ENCODE data around the gene CABCOCO1. TPM values are rescaled to one million over a fixed set of nuclear protein-coding genes. Genes with fewer than 3 reads are reported as not detected.

CABCOCO1 gene
- polyA plus RNA-seq, 1 experiment: 2.4 TPM

GRCh38 chr10:61784354-61785133, 121.8 kb downstream of the CABCOCO1 start:
- no peak for DNase-seq (ENCODE audit: low read depth)
- ChIA-PET CTCF (interaction anchor here (0.6 kb wide), 1 partner anchor 514 kb away, joined by 3 read pairs; no protein-coding TSS in a partner anchor), POLR2A (no interaction called here)
- H3K27me3 ChIP-seq (ENCODE audit: control insufficient read depth, insufficient read depth, low read length): no peaks in the 10 kb centered on the region
- no peak overlapping the region for H3K4me3 ChIP-seq (ENCODE audit: low read depth, low read length)
- no peak for TF ChIP-seq CTCF (IDR thresholded peaks at IDR 0.05; ENCODE audit: insufficient read depth, low read depth, low read length)
- no peaks in the 10 kb centered on the region for H3K36me3 ChIP-seq (ENCODE audit: control insufficient read depth, insufficient read depth, low read length)

- TF ChIP-seq CTCF (IDR thresholded peaks at IDR 0.05; ENCODE audit: insufficient read depth, low read depth, low read length): no peak
- no peaks in the 10 kb centered on the region for H3K27me3 ChIP-seq (ENCODE audit: control insufficient read depth, insufficient read depth, low read length)
- H3K4me3 ChIP-seq (ENCODE audit: low read depth, low read length): no peak overlapping the region
- no peak for DNase-seq (ENCODE audit: low read depth)
- CTCF ChIA-PET: interaction anchor here (1.1 kb wide), 1 partner anchor 16 kb away, joined by 4 read pairs; no protein-coding TSS in a partner anchor
- POLR2A ChIA-PET: no interaction called here
- H3K36me3 ChIP-seq (ENCODE audit: control insufficient read depth, insufficient read depth, low read length): no peaks in the 10 kb centered on the region
Measured at GRCh38 chr10:61785473-61786105, 122.9 kb downstream of the CABCOCO1 start.

GRCh38 chr10:61786728-61787127, 124.0 kb downstream of the CABCOCO1 start:
- peak; percentile 30 for DNase-seq (ENCODE audit: low read depth)
- H3K4me3 ChIP-seq (ENCODE audit: low read depth, low read length): no peak overlapping the region
- POLR2A ChIA-PET: no interaction called here
- no peaks in the 10 kb centered on the region for H3K36me3 ChIP-seq (ENCODE audit: control insufficient read depth, insufficient read depth, low read length)
- H3K27me3 ChIP-seq (ENCODE audit: control insufficient read depth, insufficient read depth, low read length): no peaks in the 10 kb centered on the region
- no peak for TF ChIP-seq CTCF (IDR thresholded peaks at IDR 0.05; ENCODE audit: insufficient read depth, low read depth, low read length)
- CTCF ChIA-PET: interaction anchor here (1.1 kb wide), 1 partner anchor 18 kb away, joined by 4 read pairs; no protein-coding TSS in a partner anchor

GRCh38 chr10:61787170-61787569, 124.4 kb downstream of the CABCOCO1 start:
- no peaks in the 10 kb centered on the region for H3K36me3 ChIP-seq (ENCODE audit: control insufficient read depth, insufficient read depth, low read length)
- DNase-seq (ENCODE audit: low read depth): no peak
- TF ChIP-seq CTCF (IDR thresholded peaks at IDR 0.05; ENCODE audit: insufficient read depth, low read depth, low read length): no peak
- no peak overlapping the region for H3K4me3 ChIP-seq (ENCODE audit: low read depth, low read length)
- H3K27me3 ChIP-seq (ENCODE audit: control insufficient read depth, insufficient read depth, low read length): no peaks in the 10 kb centered on the region
- ChIA-PET POLR2A (interaction anchor here (0.6 kb wide), 1 partner anchor 111 kb away, joined by 3 read pairs; no protein-coding TSS in a partner anchor), CTCF (no interaction called here)

- no peaks in the 10 kb centered on the region for H3K36me3 ChIP-seq (ENCODE audit: control insufficient read depth, insufficient read depth, low read length)
- ChIA-PET POLR2A (no interaction called here), CTCF (no interaction called here)
- H3K4me3 ChIP-seq (ENCODE audit: low read depth, low read length): no peak overlapping the region
- no peaks in the 10 kb centered on the region for H3K27me3 ChIP-seq (ENCODE audit: control insufficient read depth, insufficient read depth, low read length)
- no peak for DNase-seq (ENCODE audit: low read depth)
- TF ChIP-seq CTCF (IDR thresholded peaks at IDR 0.05; ENCODE audit: insufficient read depth, low read depth, low read length): no peak
Measured at GRCh38 chr10:61789031-61789430, 126.3 kb downstream of the CABCOCO1 start.
